Pons (tissue), 1 donor: Measurements from ENCODE around the gene YES1.
A peak's percentile ranks its signal among the peaks of the same experiment; 100 is the strongest.
"Not testable (repeated sequence)": the region's sequence is repeated elsewhere in the genome, so short reads cannot be mapped to it uniquely, and the experiment has no call there.

ENCODE experiments used
- DNase-seq: peaks from one replicate; pipeline ENCODE4 v3.0.0-alpha.2; 2016; ENCODE audit warnings: low spot score

Gene YES1

GRCh38 chr18:683531-683930 is 128.5 kb downstream of the YES1 start:
- DNase-seq = no peak

GRCh38 chr18:682833-683232 is 129.2 kb downstream of the YES1 start:
- DNase-seq = no peak

- not testable (repeated sequence) for DNase-seq
Measured at GRCh38 chr18:682416-682815, 129.6 kb downstream of the YES1 start.

- DNase-seq = no peak
Measured at GRCh38 chr18:681985-682384, 130.1 kb downstream of the YES1 start.

- DNase-seq = no peak
Measured at GRCh38 chr18:680392-680791, 131.7 kb downstream of the YES1 start.

GRCh38 chr18:679516-679915 is 132.5 kb downstream of the YES1 start:
- no peak for DNase-seq

- no peak for DNase-seq
Measured at GRCh38 chr18:678482-679182, 133.4 kb downstream of the YES1 start.

GRCh38 chr18:677951-678381 is 134.1 kb downstream of the YES1 start:
- peak; percentile 71 for DNase-seq

GRCh38 chr18:677145-677544 is 134.9 kb downstream of the YES1 start:
- no peak for DNase-seq

GRCh38 chr18:676736-677135 is 135.3 kb downstream of the YES1 start:
- DNase-seq = no peak

GRCh38 chr18:676069-676468 is 136.0 kb downstream of the YES1 start:
- DNase-seq = no peak

GRCh38 chr18:675307-675706 is 136.7 kb downstream of the YES1 start:
- no peak for DNase-seq

- no peak for DNase-seq
Measured at GRCh38 chr18:673769-674168, 138.3 kb downstream of the YES1 start.

GRCh38 chr18:673317-673716 is 138.7 kb downstream of the YES1 start:
- DNase-seq = no peak
